ENCODE measurements around the gene RFC1. TPM values are rescaled to one million over a fixed set of nuclear protein-coding genes. Genes with fewer than 3 reads are reported as not detected.
A peak's percentile ranks its signal among the peaks of the same experiment; 100 is the strongest.
"Not testable (repeated sequence)": the region's sequence is repeated elsewhere in the genome, so short reads cannot be mapped to it uniquely, and the experiment has no call there.

Gene RFC1
- total RNA-seq, 2 experiments from 2014 or later = 74.6 to 84.5 TPM

DNA sequence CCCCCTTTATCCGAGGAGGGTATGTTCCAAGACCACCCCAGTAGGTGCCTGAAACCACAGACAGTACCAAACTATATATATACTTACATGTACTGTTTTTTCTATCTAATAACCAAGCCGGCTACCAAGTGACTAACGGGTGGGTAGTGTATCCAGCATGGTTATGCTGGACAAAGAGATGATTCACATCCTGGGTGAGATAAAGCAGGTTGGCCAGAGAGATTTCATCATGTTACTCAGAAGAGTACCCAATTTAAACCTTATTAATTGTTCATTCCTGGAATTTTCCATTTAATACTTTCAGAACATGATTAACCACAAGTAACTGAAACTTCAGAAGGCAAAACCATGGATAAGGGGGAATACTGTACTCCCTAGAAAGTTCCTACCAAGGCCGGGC, 46.5 kb downstream of the RFC1 start:
- Mint-ChIP-seq H3K4me1 (no peaks in the 10 kb centered on the region), H3K27me3 (no peaks in the 10 kb centered on the region), H3K4me3 (no peak overlapping the region), H3K36me3 (peaks cover 22% of the 10 kb centered on the region), H3K9me3 (no peaks in the 10 kb centered on the region), H3K27ac (no peak overlapping the region)
- ATAC-seq (ENCODE audit: low read depth) = no peak
- DNase-seq = no peak
- POLR2A ChIA-PET = no interaction called here

DNA sequence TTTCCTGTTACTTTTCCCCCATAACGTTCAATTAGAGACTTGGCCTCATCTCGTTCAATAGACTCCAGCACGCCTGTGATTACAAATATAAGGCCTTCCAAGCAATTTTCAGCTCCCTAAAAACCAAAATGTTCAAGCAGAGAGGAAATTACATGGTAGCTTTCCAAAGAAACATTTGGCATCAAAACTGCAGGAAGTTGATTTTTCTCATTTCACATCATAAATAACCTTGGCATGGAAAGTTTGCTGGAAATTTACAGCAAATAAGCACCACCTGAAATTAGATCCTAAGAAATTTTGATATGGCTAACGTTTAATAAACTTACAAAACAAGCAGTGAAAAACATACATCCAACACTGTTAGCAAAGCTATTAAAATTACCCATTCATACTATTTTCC, 53.3 kb downstream of the RFC1 start:
- ATAC-seq (ENCODE audit: low read depth) = no peak

GRCh38 chr4:39308611-39309010, 57.6 kb downstream of the RFC1 start:
- ATAC-seq (ENCODE audit: low read depth) (no peak), DNase-seq (no peak)
- no peak overlapping the region for H3K27ac Mint-ChIP-seq
- POLR2A ChIA-PET = no interaction called here
- peaks cover 9% of the 10 kb centered on the region for H3K4me1 Mint-ChIP-seq
- H3K27me3 Mint-ChIP-seq = no peaks in the 10 kb centered on the region
- peaks cover 46% of the 10 kb centered on the region for H3K36me3 Mint-ChIP-seq
- H3K9me3 Mint-ChIP-seq = no peaks in the 10 kb centered on the region
- no peak overlapping the region for H3K4me3 Mint-ChIP-seq

More for the DNA sequence above, 53.3 kb downstream of the RFC1 start:
- no peak overlapping the region for H3K27ac Mint-ChIP-seq
- DNase-seq = no peak
- H3K36me3 Mint-ChIP-seq = peaks cover 35% of the 10 kb centered on the region
- H3K4me3 Mint-ChIP-seq = no peak overlapping the region
- no peaks in the 10 kb centered on the region for H3K9me3 Mint-ChIP-seq
- POLR2A ChIA-PET = interaction anchor here (1.6 kb wide), 1 partner anchor 53 kb away, joined by 9 read pairs; no protein-coding TSS in a partner anchor
- no peaks in the 10 kb centered on the region for H3K27me3 Mint-ChIP-seq
- peaks cover 2% of the 10 kb centered on the region for H3K4me1 Mint-ChIP-seq

- DNase-seq (no peak), ATAC-seq (ENCODE audit: low read depth) (no peak)
- Mint-ChIP-seq H3K27ac (peak overlapping the region; percentile 10), H3K27me3 (no peaks in the 10 kb centered on the region), H3K9me3 (no peaks in the 10 kb centered on the region), H3K4me1 (peaks cover 9% of the 10 kb centered on the region), H3K4me3 (no peak overlapping the region), H3K36me3 (peaks cover 49% of the 10 kb centered on the region)
- POLR2A ChIA-PET = no interaction called here
Observed at GRCh38 chr4:39305912-39306677, 60.1 kb downstream of the RFC1 start.

DNA sequence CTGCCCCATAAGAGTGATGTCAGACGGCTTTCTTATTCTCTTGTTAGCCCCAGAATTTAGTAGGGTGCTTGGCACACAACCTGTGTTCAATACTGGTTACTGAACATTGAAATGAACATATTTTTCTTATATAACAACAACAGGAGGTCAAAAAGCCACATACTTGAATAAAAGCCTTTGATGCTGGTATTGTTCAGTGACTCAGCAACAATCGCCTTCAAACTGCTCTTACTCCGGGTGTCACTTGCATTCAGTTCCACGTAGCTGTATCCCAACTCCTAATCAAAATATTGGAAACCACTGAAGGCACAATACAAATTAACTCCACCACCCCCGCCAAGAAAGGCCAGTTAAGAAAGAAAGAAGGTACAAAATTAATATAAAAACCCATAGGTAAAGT, 61.5 kb downstream of the RFC1 start:
- H3K4me3 Mint-ChIP-seq = no peak overlapping the region
- H3K4me1 Mint-ChIP-seq = peaks cover 9% of the 10 kb centered on the region
- peaks cover 54% of the 10 kb centered on the region for H3K36me3 Mint-ChIP-seq
- POLR2A ChIA-PET = no interaction called here
- ATAC-seq (ENCODE audit: low read depth) (no peak), DNase-seq (no peak)
- no peaks in the 10 kb centered on the region for H3K9me3 Mint-ChIP-seq
- no peak overlapping the region for H3K27ac Mint-ChIP-seq
- H3K27me3 Mint-ChIP-seq = no peaks in the 10 kb centered on the region

DNA sequence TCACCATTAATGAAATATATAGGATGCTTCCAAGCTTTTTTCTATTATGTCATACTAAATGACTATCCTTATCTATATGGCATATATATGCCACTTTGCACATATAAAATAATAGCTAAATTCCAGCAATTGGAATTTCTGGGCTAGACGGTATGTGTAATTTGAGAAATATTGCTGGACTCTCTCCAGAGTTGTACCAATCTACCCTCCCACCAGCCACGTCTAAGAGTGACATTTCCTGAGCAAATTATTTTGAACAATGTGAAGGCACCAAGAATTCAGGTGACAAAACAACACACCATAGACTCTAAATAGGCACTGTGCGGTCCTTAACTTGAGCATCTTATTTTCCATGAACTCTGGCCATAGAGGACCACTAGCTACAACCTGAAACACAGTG, 62.3 kb downstream of the RFC1 start:
- Mint-ChIP-seq H3K9me3 (no peaks in the 10 kb centered on the region), H3K27me3 (no peaks in the 10 kb centered on the region), H3K36me3 (peaks cover 57% of the 10 kb centered on the region), H3K27ac (no peak overlapping the region), H3K4me1 (peaks cover 9% of the 10 kb centered on the region), H3K4me3 (no peak overlapping the region)
- DNase-seq = no peak
- no peak for ATAC-seq (ENCODE audit: low read depth)
- POLR2A ChIA-PET = no interaction called here

- DNase-seq (no peak), ATAC-seq (ENCODE audit: low read depth) (no peak)
- POLR2A ChIA-PET = no interaction called here
- H3K27me3 Mint-ChIP-seq = no peaks in the 10 kb centered on the region
- H3K36me3 Mint-ChIP-seq = peaks cover 55% of the 10 kb centered on the region
- H3K27ac Mint-ChIP-seq = no peak overlapping the region
- H3K9me3 Mint-ChIP-seq = peaks cover 3% of the 10 kb centered on the region
- no peak overlapping the region for H3K4me3 Mint-ChIP-seq
- peaks cover 7% of the 10 kb centered on the region for H3K4me1 Mint-ChIP-seq
Observed at GRCh38 chr4:39302901-39303300, 63.3 kb downstream of the RFC1 start.

DNA sequence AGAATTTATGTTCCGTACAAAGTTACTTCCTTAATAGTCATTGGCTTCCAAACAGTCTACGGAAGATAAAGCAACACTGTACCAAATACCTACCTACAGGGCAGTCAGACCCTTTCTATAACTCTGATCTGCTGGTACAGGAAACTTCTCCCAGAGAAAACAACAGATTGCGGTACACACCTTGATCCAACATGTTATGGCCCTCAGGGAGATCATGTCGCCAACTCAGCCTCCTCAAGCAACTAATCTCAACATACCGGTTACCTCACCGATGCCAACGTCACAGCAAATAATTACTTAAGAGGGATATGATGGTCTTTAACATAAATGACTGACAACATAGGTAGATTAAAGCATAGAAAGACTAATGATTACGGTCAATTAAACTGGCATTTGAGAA, 70.4 kb downstream of the RFC1 start:
- peaks cover 3% of the 10 kb centered on the region for H3K9me3 Mint-ChIP-seq
- no peak overlapping the region for H3K27ac Mint-ChIP-seq
- H3K4me3 Mint-ChIP-seq = no peak overlapping the region
- peaks cover 58% of the 10 kb centered on the region for H3K36me3 Mint-ChIP-seq
- POLR2A ChIA-PET = no interaction called here
- DNase-seq (no peak), ATAC-seq (ENCODE audit: low read depth) (no peak)
- no peaks in the 10 kb centered on the region for H3K27me3 Mint-ChIP-seq
- H3K4me1 Mint-ChIP-seq = no peaks in the 10 kb centered on the region

DNA sequence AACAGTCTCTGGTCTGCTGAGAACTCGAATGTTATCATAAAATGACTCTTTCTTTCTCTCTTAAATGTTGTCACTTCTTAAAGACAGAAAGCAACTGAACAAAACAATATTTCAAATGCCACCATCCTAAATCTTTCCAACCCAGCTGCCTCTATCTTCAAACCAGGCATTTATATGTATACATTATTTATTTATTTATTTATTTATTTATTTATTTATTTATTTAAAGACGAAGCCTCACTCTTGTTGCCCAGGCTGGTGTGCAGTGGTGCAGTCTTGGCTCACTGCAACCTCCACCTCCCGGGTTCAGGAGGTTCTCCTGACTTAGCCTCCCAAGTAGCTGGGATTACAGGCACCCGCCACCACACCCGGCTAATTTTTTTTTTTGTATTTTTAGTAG, 73.7 kb downstream of the RFC1 start:
- peaks cover 49% of the 10 kb centered on the region for H3K36me3 Mint-ChIP-seq
- ATAC-seq (ENCODE audit: low read depth); POLR2A ChIA-PET: not testable (repeated sequence)

GRCh38 chr4:39291686-39292085, 74.5 kb downstream of the RFC1 start:
- Mint-ChIP-seq H3K27me3 (no peaks in the 10 kb centered on the region), H3K27ac (no peak overlapping the region), H3K4me1 (peaks cover 3% of the 10 kb centered on the region), H3K36me3 (peaks cover 51% of the 10 kb centered on the region), H3K9me3 (no peaks in the 10 kb centered on the region), H3K4me3 (no peak overlapping the region)
- ATAC-seq (ENCODE audit: low read depth) = no peak
- POLR2A ChIA-PET = no interaction called here
- no peak for DNase-seq

More for the DNA sequence above, 73.7 kb downstream of the RFC1 start:
- H3K4me3 Mint-ChIP-seq, H3K27ac Mint-ChIP-seq, DNase-seq, H3K9me3 Mint-ChIP-seq, H3K27me3 Mint-ChIP-seq, H3K4me1 Mint-ChIP-seq: not testable (repeated sequence)

DNA sequence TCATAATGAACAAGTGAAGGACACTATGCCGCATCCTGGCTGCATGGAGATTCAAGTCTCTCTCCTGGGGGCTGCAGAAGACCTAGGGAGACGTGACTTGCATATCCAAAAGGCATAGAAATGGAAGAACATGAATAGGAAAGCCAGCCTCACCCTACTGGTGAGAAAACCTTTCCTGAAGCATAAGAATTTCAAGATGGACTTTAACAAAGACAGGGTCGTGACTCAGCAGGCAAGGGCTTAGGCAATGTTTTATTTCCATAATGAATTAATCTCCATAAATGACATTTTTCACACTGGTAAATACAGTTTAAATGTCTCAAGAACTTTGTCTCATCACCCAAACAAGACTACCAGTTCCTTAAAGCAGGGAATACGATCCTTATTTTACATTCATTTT, 78.9 kb downstream of the RFC1 start:
- H3K4me1 Mint-ChIP-seq = peaks cover 5% of the 10 kb centered on the region
- DNase-seq (no peak), ATAC-seq (ENCODE audit: low read depth) (no peak)
- H3K36me3 Mint-ChIP-seq = peaks cover 56% of the 10 kb centered on the region
- no peak overlapping the region for H3K4me3 Mint-ChIP-seq
- H3K9me3 Mint-ChIP-seq = no peaks in the 10 kb centered on the region
- H3K27me3 Mint-ChIP-seq = no peaks in the 10 kb centered on the region
- H3K27ac Mint-ChIP-seq = no peak overlapping the region
- POLR2A ChIA-PET = no interaction called here

GRCh38 chr4:39286263-39286662, 79.9 kb downstream of the RFC1 start:
- ATAC-seq (ENCODE audit: low read depth) (no peak), DNase-seq (no peak)
- H3K27me3 Mint-ChIP-seq = no peaks in the 10 kb centered on the region
- H3K9me3 Mint-ChIP-seq = no peaks in the 10 kb centered on the region
- H3K27ac Mint-ChIP-seq = no peak overlapping the region
- no peak overlapping the region for H3K4me3 Mint-ChIP-seq
- POLR2A ChIA-PET = no interaction called here
- peaks cover 5% of the 10 kb centered on the region for H3K4me1 Mint-ChIP-seq
- peaks cover 47% of the 10 kb centered on the region for H3K36me3 Mint-ChIP-seq

- H3K4me1 Mint-ChIP-seq = peaks cover 5% of the 10 kb centered on the region
- no peak overlapping the region for H3K27ac Mint-ChIP-seq
- peaks cover 43% of the 10 kb centered on the region for H3K36me3 Mint-ChIP-seq
- no peaks in the 10 kb centered on the region for H3K27me3 Mint-ChIP-seq
- no peak overlapping the region for H3K4me3 Mint-ChIP-seq
- DNase-seq (no peak), ATAC-seq (ENCODE audit: low read depth) (no peak)
- H3K9me3 Mint-ChIP-seq = no peaks in the 10 kb centered on the region
- POLR2A ChIA-PET = no interaction called here
Observed at GRCh38 chr4:39285853-39286252, 80.3 kb downstream of the RFC1 start.

- ATAC-seq (ENCODE audit: low read depth) = no peak
- POLR2A ChIA-PET = no interaction called here
- H3K27me3 Mint-ChIP-seq = no peaks in the 10 kb centered on the region
Observed at GRCh38 chr4:39285111-39285795, 80.9 kb downstream of the RFC1 start.

More at GRCh38 chr4:39285111-39285795, 80.9 kb downstream of the RFC1 start:
- no peak overlapping the region for H3K4me3 Mint-ChIP-seq
- peaks cover 40% of the 10 kb centered on the region for H3K36me3 Mint-ChIP-seq
- H3K4me1 Mint-ChIP-seq = peaks cover 5% of the 10 kb centered on the region
- H3K9me3 Mint-ChIP-seq = no peaks in the 10 kb centered on the region
- no peak overlapping the region for H3K27ac Mint-ChIP-seq
- no peak for DNase-seq

All from activated naive CD8-positive, alpha-beta T cell treated with anti-CD3 and anti-CD28 coated beads, Interleukin-2, amount 10 ng/mL, durations not matched to agents 7 days and 5 days (primary cell).